ENCODE data around the gene C1QTNF3.

Gene C1QTNF3

GRCh38 chr5:34017254-34017653 lies 25.8 kb downstream of the C1QTNF3 start:
- Histone ChIP-seq H3K27me3 (ENCODE audit: low read length) (no peaks in the 10 kb centered on the region), H3F3A (ENCODE audit: insufficient read depth) (no peaks in the 10 kb centered on the region), H3K9ac (ENCODE audit: low read length) (no peak overlapping the region), H4K20me1 (ENCODE audit: low read depth, low read length) (no peaks in the 10 kb centered on the region), H3K4me2 (ENCODE audit: low read depth, low read length, poor library complexity, severe bottlenecking) (no peak overlapping the region), H3K36me3 (ENCODE audit: low read length) (no peaks in the 10 kb centered on the region), H3K79me2 (ENCODE audit: insufficient read depth, low read length) (no peaks in the 10 kb centered on the region), H2AFZ (ENCODE audit: low read depth, low read length, severe bottlenecking) (no peak overlapping the region), H3K9me2 (replicated peaks; ENCODE audit: insufficient read depth, low read length) (no peaks in the 10 kb centered on the region), H3K27ac (ENCODE audit: low read depth, low read length) (no peak overlapping the region), H3K4me3 (ENCODE audit: insufficient read depth, low read length, poor library complexity, severe bottlenecking) (no peak overlapping the region), H3K9me3 (ENCODE audit: insufficient read depth, low read length) (no peaks in the 10 kb centered on the region)
- TF ChIP-seq CTCF (IDR thresholded peaks at IDR 0.05; ENCODE audit: insufficient read depth, low read length, poor library complexity, severe bottlenecking): no peak
- no peak for TF ChIP-seq EZH2phosphoT487 (conservative IDR thresholded peaks at IDR 0.05; ENCODE audit: low read length)

- no peak overlapping the region for H3K9ac ChIP-seq (ENCODE audit: low read length)
- H3K79me2 ChIP-seq (ENCODE audit: insufficient read depth, low read length): no peaks in the 10 kb centered on the region
- H3K4me2 ChIP-seq (ENCODE audit: low read depth, low read length, poor library complexity, severe bottlenecking): no peak overlapping the region
- H3F3A ChIP-seq (ENCODE audit: insufficient read depth): no peaks in the 10 kb centered on the region
- no peak overlapping the region for H3K27ac ChIP-seq (ENCODE audit: low read depth, low read length)
- H3K4me3 ChIP-seq (ENCODE audit: insufficient read depth, low read length, poor library complexity, severe bottlenecking): no peak overlapping the region
- no peaks in the 10 kb centered on the region for H4K20me1 ChIP-seq (ENCODE audit: low read depth, low read length)
- H3K9me3 ChIP-seq (ENCODE audit: insufficient read depth, low read length): no peaks in the 10 kb centered on the region
- H3K36me3 ChIP-seq (ENCODE audit: low read length): no peaks in the 10 kb centered on the region
- no peak for TF ChIP-seq CTCF (IDR thresholded peaks at IDR 0.05; ENCODE audit: insufficient read depth, low read length, poor library complexity, severe bottlenecking)
- TF ChIP-seq EZH2phosphoT487 (conservative IDR thresholded peaks at IDR 0.05; ENCODE audit: low read length): no peak
- no peaks in the 10 kb centered on the region for H3K27me3 ChIP-seq (ENCODE audit: low read length)
- H3K9me2 ChIP-seq (replicated peaks; ENCODE audit: insufficient read depth, low read length): no peaks in the 10 kb centered on the region
- no peak overlapping the region for H2AFZ ChIP-seq (ENCODE audit: low read depth, low read length, severe bottlenecking)
Measured at GRCh38 chr5:34016750-34017149, 26.3 kb downstream of the C1QTNF3 start.

GRCh38 chr5:34016222-34016621 lies 26.8 kb downstream of the C1QTNF3 start:
- Histone ChIP-seq H3K9me3 (ENCODE audit: insufficient read depth, low read length) (no peaks in the 10 kb centered on the region), H3K4me3 (ENCODE audit: insufficient read depth, low read length, poor library complexity, severe bottlenecking) (no peak overlapping the region), H3F3A (ENCODE audit: insufficient read depth) (no peaks in the 10 kb centered on the region), H3K79me2 (ENCODE audit: insufficient read depth, low read length) (no peaks in the 10 kb centered on the region), H3K4me2 (ENCODE audit: low read depth, low read length, poor library complexity, severe bottlenecking) (no peak overlapping the region), H3K27ac (ENCODE audit: low read depth, low read length) (no peak overlapping the region), H4K20me1 (ENCODE audit: low read depth, low read length) (no peaks in the 10 kb centered on the region), H3K9ac (ENCODE audit: low read length) (no peak overlapping the region), H2AFZ (ENCODE audit: low read depth, low read length, severe bottlenecking) (no peak overlapping the region), H3K9me2 (replicated peaks; ENCODE audit: insufficient read depth, low read length) (no peaks in the 10 kb centered on the region), H3K36me3 (ENCODE audit: low read length) (no peaks in the 10 kb centered on the region), H3K27me3 (ENCODE audit: low read length) (no peaks in the 10 kb centered on the region)
- TF ChIP-seq EZH2phosphoT487 (conservative IDR thresholded peaks at IDR 0.05; ENCODE audit: low read length) (no peak), CTCF (IDR thresholded peaks at IDR 0.05; ENCODE audit: insufficient read depth, low read length, poor library complexity, severe bottlenecking) (no peak)
